ENCODE data around the gene GRAMD1B. TPM values are rescaled to one million over a fixed set of nuclear protein-coding genes. Genes with fewer than 3 reads are reported as not detected.

GRAMD1B gene
- total RNA-seq, 3 donors from 2014 or later (not counting 1 experiment from before 2014, with no cell fraction given) = 5.9 to 10.3 (median 8.8) TPM

DNA sequence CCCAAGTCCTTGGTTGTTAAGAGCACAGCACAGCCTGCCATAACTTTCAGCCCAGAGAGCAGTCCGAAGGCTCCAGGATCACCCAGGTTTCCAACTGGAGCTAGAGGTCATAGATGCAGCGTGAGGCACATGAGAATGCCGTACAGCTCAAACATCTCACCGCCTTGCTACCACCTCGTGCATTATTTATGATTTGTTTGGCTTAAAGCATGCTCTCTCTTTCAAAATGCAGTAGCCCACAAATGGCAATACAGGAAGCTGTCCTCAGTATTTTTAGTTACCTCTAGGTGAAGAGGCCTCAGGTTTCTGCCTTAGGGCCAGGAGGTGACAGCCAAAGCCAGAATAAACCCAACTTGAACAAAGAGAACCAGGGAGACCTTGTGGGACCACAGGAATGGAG is 210.0 kb downstream of the GRAMD1B start:
- WGBS (ENCODE audit: insufficient coverage) = 69% methylated on average over 5 of the region's 5 CpGs
- DNase-seq (no peak), ATAC-seq (no peak)
- no peak overlapping the region for H3K4me3 ChIP-seq (ENCODE audit: low read length)
- H3K27ac ChIP-seq (ENCODE audit: low read length) = no peak overlapping the region
- no peaks in the 10 kb centered on the region for H3K9me3 ChIP-seq (ENCODE audit: control insufficient read depth, insufficient read depth, low read length)
- no peak overlapping the region for H3K27ac Mint-ChIP-seq
- H3K4me1 ChIP-seq (ENCODE audit: control insufficient read depth, insufficient read depth, low read length) = no peaks in the 10 kb centered on the region
- no peaks in the 10 kb centered on the region for H3K36me3 ChIP-seq (ENCODE audit: control insufficient read depth, insufficient read depth, low read length)
- H3K4me1 Mint-ChIP-seq = peaks cover 5 to 8% of the 10 kb centered on the region in 2 donors
- TF ChIP-seq, protein P1, sequence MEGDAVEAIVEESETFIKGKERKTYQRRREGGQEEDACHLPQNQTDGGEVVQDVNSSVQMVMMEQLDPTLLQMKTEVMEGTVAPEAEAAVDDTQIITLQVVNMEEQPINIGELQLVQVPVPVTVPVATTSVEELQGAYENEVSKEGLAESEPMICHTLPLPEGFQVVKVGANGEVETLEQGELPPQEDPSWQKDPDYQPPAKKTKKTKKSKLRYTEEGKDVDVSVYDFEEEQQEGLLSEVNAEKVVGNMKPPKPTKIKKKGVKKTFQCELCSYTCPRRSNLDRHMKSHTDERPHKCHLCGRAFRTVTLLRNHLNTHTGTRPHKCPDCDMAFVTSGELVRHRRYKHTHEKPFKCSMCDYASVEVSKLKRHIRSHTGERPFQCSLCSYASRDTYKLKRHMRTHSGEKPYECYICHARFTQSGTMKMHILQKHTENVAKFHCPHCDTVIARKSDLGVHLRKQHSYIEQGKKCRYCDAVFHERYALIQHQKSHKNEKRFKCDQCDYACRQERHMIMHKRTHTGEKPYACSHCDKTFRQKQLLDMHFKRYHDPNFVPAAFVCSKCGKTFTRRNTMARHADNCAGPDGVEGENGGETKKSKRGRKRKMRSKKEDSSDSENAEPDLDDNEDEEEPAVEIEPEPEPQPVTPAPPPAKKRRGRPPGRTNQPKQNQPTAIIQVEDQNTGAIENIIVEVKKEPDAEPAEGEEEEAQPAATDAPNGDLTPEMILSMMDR (IDR thresholded peaks at IDR 0.05) = no peak
- H3K9me3 Mint-ChIP-seq = no peaks in the 10 kb centered on the region
- intact Hi-C loops (cut with micrococcal nuclease) = no loop called here
- peaks cover 2% of the 10 kb centered on the region for H3K27me3 ChIP-seq (ENCODE audit: control insufficient read depth, insufficient read depth, low read length)
- no peaks in the 10 kb centered on the region for H3K36me3 Mint-ChIP-seq
- H3K4me3 Mint-ChIP-seq = no peak overlapping the region
- H3K27me3 Mint-ChIP-seq (ENCODE audit: low read depth in 2 of 2) = peaks cover 15 to 28% of the 10 kb centered on the region in 2 donors

DNA sequence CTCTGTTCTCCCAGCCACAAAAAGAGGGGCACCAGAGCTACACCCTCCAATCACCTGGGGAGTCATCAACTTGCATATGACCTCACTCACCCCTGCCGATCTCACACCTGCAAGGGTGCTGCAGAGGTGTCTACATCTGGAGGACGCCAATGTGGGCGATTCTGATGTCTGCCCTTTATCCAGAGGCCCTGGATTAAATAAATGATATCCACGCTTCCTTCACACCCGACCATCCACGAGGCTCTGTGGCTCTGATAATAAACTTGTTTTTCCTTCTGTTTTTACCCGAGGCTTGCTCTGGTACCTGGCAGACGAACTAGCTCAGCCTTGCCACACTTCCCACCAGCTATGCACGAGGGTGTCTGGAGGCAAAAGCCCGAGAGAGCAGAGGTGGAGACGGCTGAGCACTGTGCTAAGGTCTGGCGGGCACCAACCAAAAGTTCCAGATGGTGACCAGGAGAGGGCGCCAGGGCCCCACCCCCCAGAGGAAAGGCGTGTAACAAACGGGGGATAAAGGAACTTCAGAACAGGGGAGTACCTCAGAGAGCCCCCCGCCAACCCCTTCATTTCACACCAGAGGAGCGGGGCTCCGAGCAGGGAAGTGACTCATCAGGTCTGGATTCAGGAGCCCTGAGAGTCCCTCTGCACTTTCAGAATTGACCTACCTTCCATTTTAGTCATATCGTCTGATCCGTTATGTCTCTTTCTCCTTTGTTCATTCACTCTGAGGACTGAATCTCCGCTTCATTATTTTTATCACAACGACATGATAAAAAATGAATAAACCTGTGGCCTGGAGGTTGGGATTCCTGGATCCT is 210.8 kb downstream of the GRAMD1B start:
- H3K4me1 ChIP-seq (ENCODE audit: control insufficient read depth, insufficient read depth, low read length) = no peaks in the 10 kb centered on the region
- DNase-seq = peak; percentile 26 to 72
- H3K9me3 Mint-ChIP-seq = no peaks in the 10 kb centered on the region
- H3K4me3 Mint-ChIP-seq = no peak overlapping the region
- H3K4me3 ChIP-seq (ENCODE audit: low read length) = no peak overlapping the region
- 31% methylated on average over 22 of the region's 22 CpGs for WGBS (ENCODE audit: insufficient coverage)
- no peaks in the 10 kb centered on the region for H3K27me3 ChIP-seq (ENCODE audit: control insufficient read depth, insufficient read depth, low read length)
- ATAC-seq = peak; percentile 60 to 70 (median 62)
- H3K4me1 Mint-ChIP-seq = peaks cover 5 to 8% of the 10 kb centered on the region in 2 donors
- H3K27ac ChIP-seq (ENCODE audit: low read length) = no peak overlapping the region
- no peaks in the 10 kb centered on the region for H3K9me3 ChIP-seq (ENCODE audit: control insufficient read depth, insufficient read depth, low read length)
- no peaks in the 10 kb centered on the region for H3K36me3 Mint-ChIP-seq
- intact Hi-C loops (cut with micrococcal nuclease) = loop anchor here (1.0 kb wide), 1 partner anchor 66 kb away; no protein-coding TSS in a partner anchor
- TF ChIP-seq, protein P1 (IDR thresholded peaks at IDR 0.05) = peak; percentile 58
- peaks cover 15 to 27% of the 10 kb centered on the region in 2 donors for H3K27me3 Mint-ChIP-seq (ENCODE audit: low read depth in 2 of 2)
- H3K36me3 ChIP-seq (ENCODE audit: control insufficient read depth, insufficient read depth, low read length) = no peaks in the 10 kb centered on the region
- H3K27ac Mint-ChIP-seq = no peak overlapping the region

DNA sequence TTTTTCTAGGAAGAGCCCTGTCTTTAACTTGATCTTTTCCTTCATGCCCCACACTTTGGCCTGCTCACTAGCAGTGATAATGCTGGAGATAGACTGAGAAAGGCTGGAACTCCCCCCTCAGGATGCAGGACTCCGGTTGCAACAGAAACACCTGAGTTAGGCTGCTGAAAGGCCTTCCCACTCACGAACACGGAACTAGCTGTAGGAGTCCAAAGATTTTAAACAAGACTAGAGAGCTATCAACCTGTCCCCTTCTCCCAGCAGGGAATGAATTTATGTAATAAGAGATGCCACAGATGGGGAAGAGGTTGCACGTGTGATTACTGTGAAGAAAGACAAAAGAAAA is 211.4 kb downstream of the GRAMD1B start:
- WGBS (ENCODE audit: insufficient coverage) = 71% methylated on average over 4 of the region's 4 CpGs
- H3K4me1 Mint-ChIP-seq = peaks cover 5 to 8% of the 10 kb centered on the region in 2 donors
- Histone ChIP-seq H3K27ac (ENCODE audit: low read length) (no peak overlapping the region), H3K9me3 (ENCODE audit: control insufficient read depth, insufficient read depth, low read length) (no peaks in the 10 kb centered on the region), H3K4me1 (ENCODE audit: control insufficient read depth, insufficient read depth, low read length) (no peaks in the 10 kb centered on the region), H3K27me3 (ENCODE audit: control insufficient read depth, insufficient read depth, low read length) (no peaks in the 10 kb centered on the region), H3K4me3 (ENCODE audit: low read length) (no peak overlapping the region), H3K36me3 (ENCODE audit: control insufficient read depth, insufficient read depth, low read length) (no peaks in the 10 kb centered on the region)
- no peak for DNase-seq
- no peak for ATAC-seq
- H3K4me3 Mint-ChIP-seq = no peak overlapping the region
- TF ChIP-seq, protein P1 (IDR thresholded peaks at IDR 0.05) = no peak
- no peak overlapping the region for H3K27ac Mint-ChIP-seq
- H3K27me3 Mint-ChIP-seq (ENCODE audit: low read depth in 2 of 2) = peaks cover 21 to 32% of the 10 kb centered on the region in 2 donors
- H3K36me3 Mint-ChIP-seq = no peaks in the 10 kb centered on the region
- intact Hi-C loops (cut with micrococcal nuclease) = loop anchor here (1.0 kb wide), 1 partner anchor 66 kb away; no protein-coding TSS in a partner anchor
- H3K9me3 Mint-ChIP-seq = no peaks in the 10 kb centered on the region
